Measurements from ENCODE around the gene NEURL4.

Gene NEURL4

DNA sequence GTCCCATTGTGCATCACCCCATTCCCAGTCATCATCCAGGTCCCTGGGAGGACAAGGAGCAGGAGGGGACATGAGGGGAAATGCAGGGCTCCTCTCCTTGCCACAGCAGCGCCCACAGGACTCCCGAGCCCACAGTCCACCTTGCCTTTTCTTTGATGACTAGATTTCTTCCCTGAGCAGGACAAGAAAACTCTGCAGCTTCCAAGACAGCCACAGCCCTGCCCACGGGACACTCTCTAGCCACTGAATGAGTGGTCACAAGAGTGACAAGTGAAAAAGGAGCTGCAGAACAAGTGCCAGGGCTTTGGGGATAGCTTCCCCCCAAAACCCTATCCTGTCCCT lies 4.7 kb downstream of the NEURL4 start:
- DNase-seq (ENCODE audit: low read depth in 1 of 2, low spot score in 1 of 2) = no peak

DNA sequence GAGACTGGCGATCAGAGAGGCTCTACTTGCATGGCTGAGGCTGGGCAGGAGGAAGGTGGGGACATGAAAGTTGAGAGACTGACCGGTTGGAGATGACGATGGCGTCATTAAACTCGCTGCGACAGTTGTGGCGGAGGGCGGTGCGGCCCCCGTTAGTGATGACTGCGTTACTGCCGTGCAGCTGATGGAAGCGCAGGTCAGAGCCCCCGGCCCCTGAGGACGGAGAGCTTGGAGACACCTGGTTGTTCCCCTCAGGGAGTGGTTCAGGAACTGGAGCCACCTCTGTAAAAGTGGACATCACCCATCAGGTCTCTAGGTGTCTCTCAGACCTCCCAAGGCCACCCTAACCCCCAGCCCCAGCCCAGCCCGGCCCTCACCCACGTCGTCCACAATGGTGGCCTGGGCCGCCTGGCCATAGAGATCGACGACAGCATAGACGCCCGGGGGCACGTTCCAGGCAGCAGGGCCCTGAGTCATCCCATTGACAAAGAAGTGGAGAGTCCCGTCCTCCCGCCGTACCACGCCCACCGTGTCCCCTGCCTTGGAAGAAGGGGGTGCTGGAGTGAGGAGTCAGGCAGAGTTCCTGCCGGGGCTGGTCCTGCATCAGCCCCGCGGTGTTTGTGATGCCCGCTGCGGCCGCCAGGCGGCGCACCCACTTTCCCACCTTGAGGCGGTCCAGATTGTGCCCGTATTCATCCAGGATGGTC lies 5.3 kb downstream of the NEURL4 start:
- DNase-seq (ENCODE audit: low read depth in 1 of 2, low spot score in 1 of 2) = peak in 1 of 2 donors; percentile 41

DNA sequence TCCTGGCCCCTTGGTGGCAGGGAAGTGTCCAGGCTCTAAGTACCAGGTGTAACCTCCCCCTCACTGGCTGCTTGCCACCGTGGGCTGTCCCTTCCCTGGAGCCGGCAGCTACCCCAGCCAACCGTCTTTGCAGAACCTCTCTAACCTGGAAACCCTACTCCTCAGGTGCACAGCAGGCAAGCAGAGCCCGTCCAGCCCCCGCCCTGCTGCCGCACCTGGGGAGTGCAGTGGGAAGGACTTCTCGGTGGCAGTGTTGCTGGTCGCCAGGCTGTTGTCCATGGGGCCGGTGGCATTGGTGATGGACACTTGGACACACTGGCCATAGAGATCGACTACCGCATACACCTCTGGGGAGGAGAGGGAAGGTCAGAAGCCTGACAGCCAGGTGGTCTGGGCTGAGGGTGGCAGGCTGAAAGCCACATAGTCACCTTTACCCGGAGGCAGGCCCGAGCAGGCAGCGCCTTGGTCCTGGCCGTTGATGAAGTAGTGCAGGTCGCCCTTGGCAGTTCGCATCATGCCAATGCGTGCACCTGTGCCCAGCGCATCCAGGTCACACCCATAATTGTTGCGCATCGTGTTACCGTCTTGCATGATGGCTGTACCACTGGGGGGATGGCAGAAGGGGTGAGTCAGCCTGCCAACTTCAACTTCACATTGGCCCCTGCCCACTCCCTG lies 6.5 kb downstream of the NEURL4 start:
- DNase-seq (ENCODE audit: low read depth in 1 of 2, low spot score in 1 of 2) = no peak

DNA sequence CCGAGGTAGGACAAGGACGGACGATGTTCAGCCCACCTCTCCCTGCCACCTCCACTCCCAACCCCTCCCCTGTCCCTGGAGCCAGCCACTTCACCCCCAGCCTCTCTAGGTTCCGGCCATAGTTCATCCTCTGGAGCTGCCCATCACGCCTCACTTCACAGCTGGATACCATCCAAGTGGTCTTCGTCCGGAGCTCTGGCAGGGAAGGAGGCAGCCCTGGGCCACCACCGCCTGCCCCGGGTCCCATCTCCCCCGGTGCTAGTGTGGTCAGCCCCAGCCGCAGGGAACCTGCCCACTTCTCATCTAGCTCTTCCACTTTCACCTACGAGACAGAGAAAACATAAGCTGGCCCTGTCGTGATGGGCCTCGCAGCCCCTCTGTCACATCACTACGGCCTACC lies 7.7 kb downstream of the NEURL4 start:
- no peak for DNase-seq (ENCODE audit: low read depth in 1 of 2, low spot score in 1 of 2)

DNA sequence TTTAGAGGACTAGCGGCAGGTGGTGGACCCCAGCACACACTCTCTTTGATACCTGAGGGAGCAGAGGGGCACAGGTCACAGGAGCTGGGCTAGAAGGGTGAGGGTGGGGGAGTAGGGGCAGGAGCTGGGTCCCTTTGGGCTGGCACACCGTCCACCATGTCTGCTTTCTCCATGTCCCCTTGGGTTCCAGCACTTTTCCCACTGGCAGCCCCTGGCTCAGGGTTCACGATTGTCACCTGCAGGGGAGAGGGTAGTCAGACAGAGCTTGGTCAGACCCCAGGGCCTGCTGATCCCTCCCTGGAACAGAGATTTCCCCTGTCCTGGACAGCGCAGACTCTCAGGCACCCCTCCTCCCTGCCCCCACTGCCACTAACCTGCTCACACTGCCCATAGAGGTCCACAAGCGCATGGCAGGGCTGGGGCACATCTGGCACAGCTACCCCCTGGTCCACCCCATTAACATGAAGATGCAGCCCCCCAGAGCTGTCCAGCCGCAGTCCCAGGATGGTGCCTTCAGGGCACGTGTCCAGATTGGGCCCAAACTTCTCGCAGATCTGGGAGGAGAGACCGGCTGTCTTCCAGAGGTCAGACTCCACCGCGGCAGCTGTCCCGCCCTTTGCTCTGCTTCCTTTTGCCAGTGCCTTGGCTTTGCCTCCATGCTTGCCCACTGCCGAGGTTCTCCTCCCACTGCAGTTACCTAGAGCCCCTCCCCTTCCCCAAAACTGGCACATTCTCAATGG lies 10.8 kb downstream of the NEURL4 start:
- DNase-seq (ENCODE audit: low read depth in 1 of 2, low spot score in 1 of 2) = no peak

DNA sequence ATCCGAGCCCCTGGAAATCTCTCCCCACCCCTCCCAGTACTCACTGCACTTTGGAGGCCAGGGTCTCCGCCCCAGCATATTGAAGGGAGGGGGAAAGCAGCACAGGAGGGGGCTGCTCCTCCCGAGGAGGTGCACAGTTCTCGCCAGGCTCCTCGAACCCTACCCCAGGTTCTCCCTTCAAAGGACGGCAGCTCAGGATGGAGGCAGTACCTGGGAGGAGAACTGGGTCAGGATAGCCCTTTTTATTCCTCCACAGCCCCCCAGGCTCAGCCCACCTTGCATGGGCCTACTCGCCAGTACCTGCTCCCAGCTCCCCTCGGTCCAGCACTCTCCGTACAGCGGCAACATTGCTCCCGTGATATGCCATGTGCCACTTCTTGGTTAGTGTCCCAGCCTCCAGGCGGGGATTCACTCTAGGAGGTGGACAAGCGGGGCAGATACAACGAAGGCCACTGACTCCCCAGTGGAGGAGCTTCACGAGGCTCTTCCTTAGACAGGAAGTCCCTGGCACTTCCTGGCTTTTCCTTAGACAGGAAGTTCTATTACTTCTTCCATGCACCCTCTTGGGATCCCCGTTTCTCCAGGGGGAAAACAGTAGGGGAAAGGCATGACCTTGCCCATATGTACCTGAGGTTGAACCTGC lies 11.9 kb downstream of the NEURL4 start:
- no peak for DNase-seq (ENCODE audit: low read depth in 1 of 2, low spot score in 1 of 2)

DNA sequence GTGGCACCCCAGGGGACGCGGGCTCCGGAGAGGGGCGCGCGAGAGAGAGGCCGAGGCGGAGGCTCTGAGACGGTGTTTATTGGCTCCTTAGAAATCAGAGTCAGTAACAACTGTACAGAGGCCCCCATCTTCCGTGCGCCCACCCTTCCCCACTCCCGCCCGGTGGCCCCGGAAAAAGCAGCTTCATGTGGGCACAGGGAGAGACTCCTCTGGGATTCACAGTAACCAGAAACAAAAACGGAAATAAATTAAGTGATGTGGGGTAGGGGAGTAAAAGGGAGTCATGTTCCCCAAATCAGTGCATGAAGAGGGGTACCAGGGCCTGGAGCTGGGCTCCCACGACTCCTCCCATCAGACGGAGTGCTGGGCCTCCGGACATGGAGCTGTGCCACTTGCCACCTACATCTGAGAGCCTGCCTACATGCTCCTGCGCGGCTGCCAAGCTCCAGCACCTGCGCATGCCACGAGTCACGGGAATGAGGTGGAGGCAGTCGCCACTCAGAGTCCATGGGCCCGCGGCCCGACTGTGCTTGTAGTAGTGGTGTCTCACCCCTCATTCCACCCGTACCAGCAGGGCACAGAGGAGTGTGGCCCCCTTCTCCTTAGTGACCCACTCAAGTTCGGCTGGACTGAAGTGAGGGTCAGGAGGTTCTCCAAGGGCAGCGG lies 13.4 kb downstream of the NEURL4 start:
- DNase-seq (ENCODE audit: low read depth in 1 of 2, low spot score in 1 of 2) = no peak

DNA sequence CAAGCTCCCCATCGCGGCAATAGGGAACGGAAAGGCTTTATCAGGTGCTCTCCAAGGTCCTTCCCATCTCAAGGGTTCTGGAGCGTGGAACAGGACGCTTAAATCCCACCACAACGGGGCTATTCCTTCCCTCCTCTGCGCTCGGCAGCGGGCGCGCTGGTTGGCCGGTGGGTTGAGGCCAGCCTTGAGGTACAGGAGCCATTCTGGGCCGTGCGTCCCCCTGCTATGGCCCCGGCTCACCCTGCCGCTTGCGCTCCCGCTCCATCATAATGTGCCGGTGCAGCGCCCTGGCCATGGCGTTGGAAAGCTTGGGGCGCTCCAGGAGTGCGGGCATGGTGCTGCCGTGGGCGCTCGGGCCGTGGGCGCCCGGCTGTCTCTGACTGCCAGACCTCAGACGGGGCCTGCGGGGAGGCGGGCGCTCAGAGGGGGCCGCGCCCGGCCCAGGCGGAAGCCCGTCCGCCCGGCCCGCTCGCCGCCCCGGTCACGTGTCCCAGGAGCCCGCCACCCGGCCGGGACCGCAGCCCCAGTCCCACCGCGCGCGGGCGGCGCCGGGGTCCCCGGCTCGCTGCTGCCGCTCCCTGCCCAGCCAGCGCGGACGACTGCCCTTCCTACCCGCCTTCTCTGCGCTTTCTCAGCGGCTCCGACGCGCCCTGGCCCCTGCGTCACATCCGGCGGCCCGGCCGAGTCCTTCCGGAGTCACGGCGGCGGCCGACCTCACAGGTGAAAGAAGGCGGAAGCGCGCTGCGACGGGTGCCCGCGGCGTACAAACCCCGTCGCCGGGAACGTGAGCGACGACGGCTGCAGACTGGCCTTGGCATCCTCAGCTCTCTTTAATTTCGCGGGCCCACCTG lies 14.2 kb downstream of the NEURL4 start, which contains the start of gene GPS2:
Gene GPS2 (minus strand): TSS at position 642 of the 851 bp plus-strand sequence. CDS start 308 bp downstream, at position 334.
- DNase-seq (ENCODE audit: low read depth in 1 of 2, low spot score in 1 of 2) = peak; percentile 91 to 96

DNA sequence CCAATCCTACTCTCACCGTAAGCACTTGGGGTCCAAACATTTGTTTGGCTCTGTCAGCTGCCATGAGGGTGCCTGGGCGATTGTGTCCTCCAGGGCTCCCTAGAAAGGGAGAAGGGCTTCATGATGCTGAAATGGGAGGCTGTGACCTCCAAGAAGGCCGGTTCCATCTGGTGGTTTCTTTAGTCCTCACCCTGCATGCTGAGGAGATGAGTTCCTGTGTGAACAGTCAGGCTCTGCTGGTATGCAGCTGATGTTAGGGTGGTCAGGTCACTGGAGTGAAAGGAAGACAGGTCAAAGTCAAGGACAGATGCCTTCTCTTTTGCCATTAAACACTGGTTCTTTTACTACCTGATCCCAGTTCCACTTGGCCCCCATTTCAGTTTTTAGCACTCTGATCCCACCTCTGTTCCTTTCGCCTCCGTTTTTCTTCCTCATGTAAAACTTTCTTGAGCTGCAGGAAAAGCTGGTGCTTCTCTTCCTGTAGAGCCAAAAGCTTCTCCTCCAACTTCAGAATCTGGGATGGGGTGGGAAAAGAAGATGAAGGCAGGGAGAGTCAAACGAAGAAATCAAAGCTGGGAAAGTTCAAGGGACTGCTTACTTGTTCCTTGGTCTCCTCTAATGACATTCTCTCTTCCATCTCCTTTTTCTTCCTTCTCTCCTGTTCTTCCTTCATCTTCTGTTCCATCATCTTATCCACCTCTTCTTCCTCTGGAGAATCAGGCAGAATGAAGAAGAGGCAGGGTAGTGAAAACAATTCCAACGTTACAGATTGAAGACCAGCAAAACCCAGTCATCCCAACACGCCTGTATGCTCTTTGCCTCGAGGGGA lies 15.0 kb downstream of the NEURL4 start:
- DNase-seq (ENCODE audit: low read depth in 1 of 2, low spot score in 1 of 2) = no peak

DNA sequence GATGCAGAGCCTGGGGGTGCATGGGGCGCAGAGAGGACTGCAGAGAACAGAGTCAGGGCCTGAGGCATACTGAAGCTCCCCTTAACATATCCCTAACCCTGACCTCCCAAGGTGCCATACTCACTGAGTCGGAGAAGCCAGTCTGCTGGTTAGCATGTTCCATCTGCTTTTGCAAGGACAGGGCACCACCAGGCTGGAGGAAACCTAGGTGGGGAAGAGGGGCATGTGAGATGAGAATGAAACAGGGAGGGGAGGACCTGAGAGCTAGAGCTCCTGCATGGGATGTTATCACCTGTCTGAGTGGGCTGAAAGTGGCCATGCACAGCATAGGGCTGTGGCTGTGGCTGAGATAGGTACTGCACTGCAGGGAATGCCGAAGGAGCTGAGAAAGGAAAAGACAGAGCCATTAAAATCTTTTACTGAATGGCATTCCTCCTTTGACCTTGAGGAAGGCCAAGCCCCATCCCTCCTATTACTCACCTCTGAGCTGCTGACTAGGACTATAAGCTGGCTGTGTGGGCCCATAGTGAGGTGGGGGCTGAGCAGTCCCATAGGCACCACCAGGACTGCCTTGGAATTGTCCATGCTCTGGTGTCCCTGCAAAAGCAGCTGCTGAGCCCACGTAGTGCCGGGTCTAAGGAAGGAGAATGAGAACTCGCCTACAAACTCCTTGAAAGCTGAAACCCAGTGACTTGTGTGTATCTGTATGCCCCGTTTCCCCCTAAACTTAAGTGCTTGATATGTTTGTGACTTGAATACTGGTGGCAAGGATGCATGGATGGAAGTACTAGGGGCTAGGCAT lies 15.8 kb downstream of the NEURL4 start:
- DNase-seq (ENCODE audit: low read depth in 1 of 2, low spot score in 1 of 2) = no peak

DNA sequence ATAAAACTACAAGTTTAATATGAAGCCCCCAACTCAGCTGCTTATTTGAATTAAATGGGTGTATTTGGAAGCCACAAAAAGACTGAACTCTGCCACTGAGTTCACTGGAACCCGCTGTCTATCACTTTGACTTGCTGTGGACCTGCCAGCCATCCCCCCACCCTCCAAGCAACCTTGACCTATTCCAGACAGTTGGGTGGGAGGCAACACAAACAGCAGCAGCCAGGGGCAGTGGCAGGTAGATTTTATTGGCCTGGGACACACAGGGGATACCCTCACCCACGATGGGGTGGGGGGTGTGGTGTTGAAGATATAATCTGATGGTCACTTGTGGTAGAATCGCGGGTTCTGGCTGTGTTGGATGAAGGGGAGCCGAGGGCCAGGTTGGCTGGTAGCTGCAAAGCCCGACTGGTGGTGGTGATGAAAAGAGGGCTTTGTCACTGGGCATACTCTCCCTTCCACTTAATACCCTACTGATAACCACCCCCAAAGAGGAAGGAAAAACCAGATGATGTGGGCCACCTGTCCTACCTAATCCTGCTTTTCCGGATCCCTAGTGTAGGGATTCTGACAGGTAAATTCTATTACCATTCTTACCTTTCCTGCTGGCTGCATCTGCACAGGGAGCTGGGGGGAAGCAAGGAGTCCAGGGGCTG lies 16.6 kb downstream of the NEURL4 start:
- DNase-seq (ENCODE audit: low read depth in 1 of 2, low spot score in 1 of 2) = no peak

DNA sequence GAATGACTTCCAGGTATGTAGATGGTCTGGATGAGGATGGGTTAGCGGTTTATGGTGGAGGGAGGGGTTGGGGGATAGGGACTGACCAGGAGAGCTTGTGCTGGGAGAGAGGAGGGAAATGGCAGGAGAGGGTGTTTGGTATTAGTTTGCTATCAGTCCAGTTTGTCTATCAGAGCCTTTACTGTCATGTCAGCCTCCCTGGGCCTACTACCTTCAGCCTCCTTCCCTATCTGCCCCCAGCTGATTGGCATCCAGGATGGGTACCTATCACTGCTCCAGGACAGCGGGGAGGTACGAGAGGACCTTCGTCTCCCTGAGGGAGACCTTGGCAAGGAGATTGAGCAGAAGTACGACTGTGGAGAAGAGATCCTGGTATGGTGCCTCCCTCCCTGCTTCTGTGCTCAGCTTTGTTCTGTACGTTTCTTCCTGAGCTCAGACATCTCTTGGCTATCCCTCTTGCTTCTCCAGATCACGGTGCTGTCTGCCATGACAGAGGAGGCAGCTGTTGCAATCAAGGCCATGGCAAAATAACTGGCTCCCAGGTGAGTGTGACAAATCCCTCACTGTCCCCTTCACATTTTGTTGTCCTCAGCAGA lies 17.9 kb downstream of the NEURL4 start:
- DNase-seq (ENCODE audit: low read depth in 1 of 2, low spot score in 1 of 2) = no peak

DNA sequence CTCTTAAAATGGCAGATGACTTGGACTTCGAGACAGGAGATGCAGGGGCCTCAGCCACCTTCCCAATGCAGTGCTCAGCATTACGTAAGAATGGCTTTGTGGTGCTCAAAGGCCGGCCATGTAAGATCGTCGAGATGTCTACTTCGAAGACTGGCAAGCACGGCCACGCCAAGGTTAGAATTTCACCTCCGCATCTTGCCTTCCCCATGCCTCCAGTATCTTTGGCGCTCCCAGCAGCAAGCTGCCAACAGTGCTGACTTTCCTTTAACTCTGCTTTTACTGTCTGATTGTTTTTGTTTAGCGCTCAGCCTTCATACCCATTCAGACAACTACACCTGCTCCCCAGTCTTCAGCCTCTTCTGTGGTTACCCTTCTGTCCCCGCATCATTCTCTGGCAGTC lies 19.5 kb downstream of the NEURL4 start:
- no peak for DNase-seq (ENCODE audit: low read depth in 1 of 2, low spot score in 1 of 2)

DNA sequence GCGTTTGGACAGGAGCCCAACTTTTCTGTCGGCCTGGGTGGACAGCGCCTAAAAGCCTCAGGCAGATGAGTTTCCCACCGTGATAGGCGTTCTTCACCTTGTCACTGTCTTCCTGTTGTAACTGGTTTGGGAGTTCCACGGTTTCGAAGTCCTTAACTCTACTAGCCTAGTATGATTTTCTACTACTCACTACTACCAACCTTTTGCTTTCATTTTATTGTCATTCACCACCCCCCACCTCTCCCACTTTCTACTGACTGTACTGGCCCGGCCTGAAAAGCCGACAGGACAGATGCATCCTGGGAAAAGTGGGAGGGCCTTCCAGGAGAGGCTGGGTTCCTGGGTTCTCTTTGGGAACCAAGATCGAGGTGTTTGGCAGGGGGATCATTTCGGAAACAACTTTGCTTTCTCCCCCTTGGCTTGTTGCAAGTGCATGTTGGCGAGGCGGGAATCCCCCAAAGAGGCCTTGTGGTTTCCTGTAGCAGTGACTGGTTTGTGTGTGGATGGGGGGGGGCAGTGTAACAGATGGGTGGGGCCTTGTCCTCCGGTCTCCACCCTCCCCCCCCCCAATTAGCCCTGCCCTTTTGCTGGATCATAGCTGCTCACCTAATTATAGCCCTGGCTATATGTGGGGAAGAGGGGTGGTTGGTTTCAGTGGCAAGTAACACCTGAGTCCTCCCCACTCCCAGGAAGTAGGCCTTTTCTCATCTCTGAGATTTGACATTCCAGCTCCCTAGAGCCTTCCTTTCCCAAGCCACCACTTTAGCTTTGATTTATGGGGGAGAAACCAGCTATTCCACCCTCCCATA lies 20.3 kb downstream of the NEURL4 start:
- DNase-seq (ENCODE audit: low read depth in 1 of 2, low spot score in 1 of 2) = peak; percentile 74 to 82

DNA sequence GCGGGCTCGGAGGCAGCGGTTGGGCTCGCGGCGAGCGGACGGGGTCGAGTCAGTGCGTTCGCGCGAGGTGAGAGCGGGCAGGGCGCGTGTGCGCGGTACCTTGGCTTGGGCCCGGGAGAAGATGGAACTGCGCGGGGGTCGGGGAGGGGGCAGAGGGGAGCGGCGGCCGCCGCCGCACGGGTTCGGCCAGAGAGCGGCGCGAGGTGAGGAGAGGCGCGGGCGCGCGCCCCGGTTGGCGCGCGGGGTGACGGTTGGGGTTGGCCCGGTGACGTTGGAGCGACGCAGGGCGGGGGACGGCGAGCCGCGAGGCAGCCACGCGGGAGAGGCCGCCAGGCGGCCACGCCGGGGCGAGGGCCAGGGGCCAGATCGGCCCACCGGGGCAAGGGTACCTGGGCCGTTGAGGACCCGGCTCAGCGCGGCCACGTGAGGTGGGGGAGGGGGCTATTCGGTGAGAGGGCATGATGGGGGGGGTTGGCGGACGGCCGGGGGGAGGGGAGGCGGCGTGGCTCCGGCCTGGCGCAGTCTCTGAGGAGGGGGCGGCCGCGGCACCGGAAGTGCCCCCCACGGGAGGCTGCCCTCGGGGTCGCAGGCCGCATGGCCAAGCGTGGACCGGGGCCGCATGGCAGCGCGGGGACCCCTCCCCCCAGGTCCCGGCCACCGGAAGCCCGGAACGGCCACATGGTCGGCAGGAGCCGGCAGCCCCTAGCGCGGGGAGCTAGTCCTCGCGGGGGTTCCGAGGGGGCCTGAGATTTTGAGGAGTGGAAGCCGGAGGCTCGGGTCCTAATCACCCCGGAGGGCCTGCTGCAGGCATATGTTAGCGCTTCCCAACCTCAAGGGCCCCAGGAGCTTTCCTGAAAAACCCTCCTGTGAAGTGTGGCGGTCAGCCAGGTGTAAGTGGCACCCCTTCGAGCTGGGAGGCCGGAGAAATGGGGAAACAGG lies 21.2 kb downstream of the NEURL4 start:
- DNase-seq (ENCODE audit: low read depth in 1 of 2, low spot score in 1 of 2) = peak in 1 of 2 donors; percentile 30

Data from activated CD4-positive, alpha-beta T cell treated with anti-CD3 and anti-CD28 coated beads, Interleukin-2, amount 50 U/mL, for 24 hours (primary cell).